Esophagus muscularis mucosa (tissue), 4 donors: ENCODE data around the gene IGF2R.

Experiments used
- CTCF ChIP-seq, 3 experiments: fragments of 200-600 bp in 2 of 3; fragments of 450-650 bp in 1 of 3; sonication (generic) in 2 of 3; IDR thresholded peaks; one replicate each; pipeline ENCODE4 v1.5.1; 2017 to 2019; ENCODE audit warnings: antibody characterized with exemption in 3 of 3, mild to moderate bottlenecking in 2 of 3, moderate library complexity in 1 of 3
- EP300 ChIP-seq: sonication (generic); formaldehyde crosslinking; IDR thresholded peaks from one replicate; pipeline ENCODE4 v1.6.1; 2017; ENCODE audit warnings: antibody characterized with exemption
- POLR2A ChIP-seq: fragments of 450-650 bp; IDR thresholded peaks from one replicate; pipeline ENCODE4 v1.6.1; 2017; ENCODE audit warnings: antibody characterized with exemption, moderate library complexity, mild to moderate bottlenecking, low read depth
- POLR2AphosphoS5 ChIP-seq, 2 donors: sonication (generic); formaldehyde crosslinking; IDR thresholded peaks; one replicate each; pipeline ENCODE4 v1.6.1; 2017; ENCODE audit warnings: antibody characterized with exemption in 2 of 2

GRCh38 chr6:160106701-160107100 lies 137.8 kb downstream of the IGF2R start:
- TF ChIP-seq POLR2A (no peak), CTCF (IDR thresholded peaks at IDR 0.05) (no peak), POLR2AphosphoS5 (IDR thresholded peaks at IDR 0.05) (no peak), EP300 (no peak)
